ENCODE measurements around the gene IL1RL1. TPM values are rescaled to one million over a fixed set of nuclear protein-coding genes. Genes with fewer than 3 reads are reported as not detected.

The IL1RL1 gene
- total RNA-seq, 1 experiment from 2014 or later = 0.15 TPM

- DNase-seq (ENCODE audit: low read depth, low spot score) = no peak
- no TSS peak for BruUV-seq (replicated peaks)
- Histone ChIP-seq H3K4me3 (ENCODE audit: low read depth in 2 of 2, low read length in 2 of 2) (no peak overlapping the region), H3K9me3 (ENCODE audit: control insufficient read depth, insufficient read depth, low read depth, low read length) (no peaks in the 10 kb centered on the region), H3K27me3 (ENCODE audit: control insufficient read depth, insufficient read depth, low read length) (no peaks in the 10 kb centered on the region; the same call in 1 of the 2 replicates), H3K36me3 (ENCODE audit: control insufficient read depth, insufficient read depth, low read length) (no peaks in the 10 kb centered on the region), H3K27ac (ENCODE audit: low read length) (no peak overlapping the region), H3K4me1 (ENCODE audit: control insufficient read depth, insufficient read depth, low read length) (no peaks in the 10 kb centered on the region)
- intact Hi-C loops (cut with micrococcal nuclease; ENCODE audit: unreplicated experiment) = no loop called here
- TF ChIP-seq POLR2AphosphoS5 (IDR thresholded peaks at IDR 0.05; ENCODE audit: low read depth, low read length) = no peak
- no peak for TF ChIP-seq REST (IDR thresholded peaks at IDR 0.05; ENCODE audit: insufficient read depth in 1 of 2, low read depth in 2 of 2, low read length in 1 of 2)
- TF ChIP-seq SIN3A (IDR thresholded peaks at IDR 0.05; ENCODE audit: borderline replicate concordance, insufficient read depth, low read depth, low read length) = no peak
- no peak for TF ChIP-seq CTCF (IDR thresholded peaks at IDR 0.05)
- POLR2A ChIA-PET = no interaction called here
- in situ Hi-C loops (cut with HindIII; ENCODE audit: low pct_unique_long_range_greater_than_20kb, low sequenced_read_pairs) = no loop called here
- ATAC-seq = no peak
- CTCF ChIA-PET = no interaction called here
Observed at GRCh38 chr2:102264952-102265351, 46.4 kb upstream of the IL1RL1 start.

DNA sequence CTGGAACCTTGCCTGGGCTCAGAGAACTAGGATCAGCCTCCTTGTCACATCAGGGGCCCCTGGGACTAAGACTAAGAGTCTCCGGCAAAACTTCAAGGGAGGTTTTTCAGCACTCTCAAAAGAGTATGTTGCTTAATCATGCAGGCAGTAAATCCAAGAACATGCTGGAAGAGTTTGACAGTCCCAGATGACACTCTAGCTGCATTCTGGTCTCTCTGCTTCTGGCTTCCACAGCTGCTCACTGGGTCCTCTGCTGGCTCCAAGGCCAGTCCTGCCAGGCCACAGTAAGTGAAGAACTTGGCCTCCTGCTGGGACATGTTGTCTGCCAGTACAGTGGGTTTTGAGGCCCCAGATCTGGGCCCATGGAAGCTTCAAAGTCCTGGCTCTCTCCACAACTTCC lies 45.2 kb upstream of the IL1RL1 start:
- no peaks in the 10 kb centered on the region for H3K9me3 ChIP-seq (ENCODE audit: control insufficient read depth, insufficient read depth, low read depth, low read length)
- H3K27ac ChIP-seq (ENCODE audit: low read length) = no peak overlapping the region
- TF ChIP-seq SIN3A (IDR thresholded peaks at IDR 0.05; ENCODE audit: borderline replicate concordance, insufficient read depth, low read depth, low read length) (no peak), CTCF (IDR thresholded peaks at IDR 0.05) (no peak), POLR2AphosphoS5 (IDR thresholded peaks at IDR 0.05; ENCODE audit: low read depth, low read length) (no peak), REST (IDR thresholded peaks at IDR 0.05; ENCODE audit: insufficient read depth in 1 of 2, low read depth in 2 of 2, low read length in 1 of 2) (no peak), TCF7L2 (IDR thresholded peaks at IDR 0.05; ENCODE audit: low read depth, low read length) (no peak)
- no peaks in the 10 kb centered on the region for H3K36me3 ChIP-seq (ENCODE audit: control insufficient read depth, insufficient read depth, low read length)
- DNase-seq (ENCODE audit: low read depth, low spot score) (no peak), ATAC-seq (no peak)
- H3K27me3 ChIP-seq (ENCODE audit: control insufficient read depth, insufficient read depth, low read length) = no peaks in the 10 kb centered on the region; the same call in 1 of the 2 replicates
- BruUV-seq (replicated peaks) = no TSS peak
- no peaks in the 10 kb centered on the region for H3K4me1 ChIP-seq (ENCODE audit: control insufficient read depth, insufficient read depth, low read length)
- intact Hi-C loops (cut with micrococcal nuclease; ENCODE audit: unreplicated experiment) (no loop called here), in situ Hi-C loops (cut with HindIII; ENCODE audit: low pct_unique_long_range_greater_than_20kb, low sequenced_read_pairs) (no loop called here)
- H3K4me3 ChIP-seq (ENCODE audit: low read depth in 2 of 2, low read length in 2 of 2) = no peak overlapping the region
- CTCF ChIA-PET = no interaction called here
- POLR2A ChIA-PET = no interaction called here

All from Panc1 (cell line).